Measurements from ENCODE around the gene RBM19.

DNA sequence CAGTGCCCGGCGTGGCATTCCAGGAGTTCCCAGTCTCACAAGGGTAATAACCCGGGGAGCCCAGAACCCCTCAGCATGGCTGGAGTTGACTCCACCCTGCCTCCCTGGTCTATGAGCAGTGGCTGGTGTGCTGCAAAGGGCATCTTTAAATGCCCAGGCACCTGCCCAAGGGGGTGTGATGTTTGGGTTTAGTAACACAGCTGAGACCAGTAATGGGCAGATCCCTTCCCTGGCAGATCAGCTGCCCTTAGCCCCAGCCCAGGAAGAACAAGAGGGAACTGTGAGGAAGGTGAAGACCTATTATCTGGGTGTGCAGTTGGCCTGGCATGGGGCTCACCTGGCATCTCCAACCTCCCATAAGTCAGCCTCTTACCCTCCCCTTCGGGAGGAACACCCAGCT lies 35.9 kb downstream of the RBM19 start:
- TF ChIP-seq, protein P1, sequence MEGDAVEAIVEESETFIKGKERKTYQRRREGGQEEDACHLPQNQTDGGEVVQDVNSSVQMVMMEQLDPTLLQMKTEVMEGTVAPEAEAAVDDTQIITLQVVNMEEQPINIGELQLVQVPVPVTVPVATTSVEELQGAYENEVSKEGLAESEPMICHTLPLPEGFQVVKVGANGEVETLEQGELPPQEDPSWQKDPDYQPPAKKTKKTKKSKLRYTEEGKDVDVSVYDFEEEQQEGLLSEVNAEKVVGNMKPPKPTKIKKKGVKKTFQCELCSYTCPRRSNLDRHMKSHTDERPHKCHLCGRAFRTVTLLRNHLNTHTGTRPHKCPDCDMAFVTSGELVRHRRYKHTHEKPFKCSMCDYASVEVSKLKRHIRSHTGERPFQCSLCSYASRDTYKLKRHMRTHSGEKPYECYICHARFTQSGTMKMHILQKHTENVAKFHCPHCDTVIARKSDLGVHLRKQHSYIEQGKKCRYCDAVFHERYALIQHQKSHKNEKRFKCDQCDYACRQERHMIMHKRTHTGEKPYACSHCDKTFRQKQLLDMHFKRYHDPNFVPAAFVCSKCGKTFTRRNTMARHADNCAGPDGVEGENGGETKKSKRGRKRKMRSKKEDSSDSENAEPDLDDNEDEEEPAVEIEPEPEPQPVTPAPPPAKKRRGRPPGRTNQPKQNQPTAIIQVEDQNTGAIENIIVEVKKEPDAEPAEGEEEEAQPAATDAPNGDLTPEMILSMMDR (conservative IDR thresholded peaks at IDR 0.05 in 1 of 2, IDR thresholded peaks at IDR 0.05 in 1 of 2; ENCODE audit: extremely low read depth in 1 of 2, insufficient read depth in 1 of 2, low read depth in 1 of 2, low read length in 2 of 2): no peak
- no peak for TF ChIP-seq EZH2 (IDR thresholded peaks at IDR 0.05; ENCODE audit: borderline replicate concordance, low read length)
